ENCODE data around the gene ACCS. TPM values are rescaled to one million over a fixed set of nuclear protein-coding genes. Genes with fewer than 3 reads are reported as not detected.
A peak's percentile ranks its signal among the peaks of the same experiment; 100 is the strongest.

ACCS gene
- total and polyA plus RNA-seq, 2 of the 4 experiments (the other 2 are of a cell fraction): 1.8 to 7.3 TPM

DNA sequence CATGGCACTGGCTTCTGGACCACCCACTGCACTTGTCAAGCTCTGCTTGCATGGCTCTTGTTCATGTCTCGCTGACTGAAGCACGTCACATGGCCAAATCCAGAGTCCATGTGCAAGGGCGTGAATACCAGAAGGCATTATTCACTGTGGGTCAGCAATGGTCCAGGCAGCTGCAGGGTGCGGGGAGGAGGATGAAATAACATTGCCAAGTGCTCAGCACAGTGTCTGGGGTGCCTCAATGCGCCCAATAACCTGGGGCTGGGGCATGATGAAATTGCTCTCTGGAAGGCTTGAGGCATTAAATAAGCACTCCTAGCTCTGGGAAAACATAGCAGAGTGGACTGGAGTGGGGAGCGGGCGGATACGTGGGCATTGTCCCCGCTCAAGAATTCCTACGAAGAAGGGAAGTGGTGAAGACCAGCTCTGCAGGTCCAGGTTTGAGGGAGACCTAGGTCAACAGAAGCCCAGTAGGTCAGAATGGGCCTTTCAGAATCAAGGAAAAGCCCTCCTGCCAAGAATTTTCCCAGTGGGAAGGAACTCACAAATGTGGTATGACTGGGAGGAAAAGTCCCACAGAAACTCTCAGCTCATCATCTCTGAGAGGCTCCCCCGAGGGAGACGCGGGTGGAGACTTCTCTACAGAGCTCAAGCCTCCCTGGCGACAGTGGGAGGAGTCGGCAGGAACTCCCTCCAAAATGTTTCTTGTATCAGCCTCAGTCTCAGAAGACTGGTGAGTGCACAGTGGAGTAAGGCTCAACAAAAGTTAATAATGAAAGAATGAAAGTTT lies 33.6 kb upstream of the ACCS start:
- Histone ChIP-seq H3K4ac (ENCODE audit: low read depth, low read length) (no peak overlapping the region), H2BK15ac (ENCODE audit: low read depth, low read length) (no peak overlapping the region), H3K18ac (ENCODE audit: low read depth, low read length) (no peak overlapping the region), H4K8ac (ENCODE audit: low read depth in 2 of 2, low read length in 2 of 2) (no peak overlapping the region), H3K14ac (replicated peaks; ENCODE audit: low read depth, low read length) (no peak overlapping the region), H3K56ac (ENCODE audit: extremely low read depth, insufficient read depth, low read length) (no peak overlapping the region), H4K91ac (ENCODE audit: insufficient read depth, low read depth, low read length) (no peak overlapping the region), H3K9ac (ENCODE audit: low read depth, low read length) (no peak overlapping the region), H3K36me3 (ENCODE audit: control insufficient read depth, insufficient read depth, low read length) (no peaks in the 10 kb centered on the region), H2AK9ac (replicated peaks; ENCODE audit: low read depth, low read length, poor library complexity) (no peak overlapping the region), H4K5ac (ENCODE audit: low read depth, low read length) (no peak overlapping the region), H3K27ac (ENCODE audit: insufficient read depth, low read length) (no peak overlapping the region), H2AFZ (replicated peaks; ENCODE audit: low read length, poor library complexity) (peak overlapping the region; percentile 71), H3K27me3 (ENCODE audit: control insufficient read depth, insufficient read depth, low read length) (peaks cover 11% of the 10 kb centered on the region), H3K4me1 (ENCODE audit: control insufficient read depth, insufficient read depth, low read length) (peaks cover 5% of the 10 kb centered on the region; the same call in 1 of the 2 replicates), H2BK5ac (ENCODE audit: low read depth, low read length, poor library complexity, severe bottlenecking) (no peak overlapping the region), H3K9me1 (ENCODE audit: insufficient read depth, low read length) (peaks cover 2% of the 10 kb centered on the region; the same call in 1 of the 2 replicates), H3K23ac (ENCODE audit: low read depth, low read length) (no peak overlapping the region), H3K9me3 (ENCODE audit: control insufficient read depth, insufficient read depth, low read length) (no peaks in the 10 kb centered on the region), H3K4me2 (ENCODE audit: low read depth, low read length) (no peak overlapping the region), H3K79me1 (ENCODE audit: low read depth in 1 of 2, low read length in 2 of 2) (no peaks in the 10 kb centered on the region), H2BK20ac (ENCODE audit: low read depth, low read length) (no peak overlapping the region), H2BK120ac (ENCODE audit: low read depth, low read length) (no peak overlapping the region), H4K20me1 (ENCODE audit: insufficient read depth, low read length) (no peaks in the 10 kb centered on the region; the same call in 1 of the 2 replicates), H2AK5ac (ENCODE audit: low read depth, low read length) (no peak overlapping the region), H3K4me3 (ENCODE audit: insufficient read depth, low read depth, low read length) (no peak overlapping the region)
- TF ChIP-seq CTCF (conservative IDR thresholded peaks at IDR 0.05; ENCODE audit: low read depth, low read length) (no peak), MAZ (IDR thresholded peaks at IDR 0.05; ENCODE audit: borderline replicate concordance, low read depth, low read length) (no peak), MXI1 (IDR thresholded peaks at IDR 0.05; ENCODE audit: borderline replicate concordance, low read depth, low read length) (peak; percentile 30; the same call in 1 of the 2 replicates), RCOR1 (IDR thresholded peaks at IDR 0.05; ENCODE audit: insufficient replicate concordance, low read length) (no peak)
- TF ChIP-seq, protein P1, sequence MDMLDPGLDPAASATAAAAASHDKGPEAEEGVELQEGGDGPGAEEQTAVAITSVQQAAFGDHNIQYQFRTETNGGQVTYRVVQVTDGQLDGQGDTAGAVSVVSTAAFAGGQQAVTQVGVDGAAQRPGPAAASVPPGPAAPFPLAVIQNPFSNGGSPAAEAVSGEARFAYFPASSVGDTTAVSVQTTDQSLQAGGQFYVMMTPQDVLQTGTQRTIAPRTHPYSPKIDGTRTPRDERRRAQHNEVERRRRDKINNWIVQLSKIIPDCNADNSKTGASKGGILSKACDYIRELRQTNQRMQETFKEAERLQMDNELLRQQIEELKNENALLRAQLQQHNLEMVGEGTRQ (IDR thresholded peaks at IDR 0.05; ENCODE audit: low read depth, low read length): peak; percentile 53; the same call in 1 of the 2 replicates
- ChIA-PET CTCF (interaction anchor here (0.6 to 2.5 kb wide), 2 partner anchors 44 to 143 kb away, joined by 3 to 9 read pairs; no protein-coding TSS in a partner anchor), POLR2A (ENCODE audit: unreplicated experiment) (no interaction called here)
- 37% methylated on average over 3 of the region's 15 CpGs; no CpG with 5 or more reads in 1 of the 2 experiments for whole genome bisulfite sequencing, 2 experiments (ENCODE audit: extremely low coverage in 2 of 2, insufficient read length in 1 of 2)
- ATAC-seq (ENCODE audit: low read depth) (peak; percentile 33; the same call in 1 of the 2 replicates), DNase-seq (peak; percentile 72)
- intact Hi-C loops (cut with micrococcal nuclease): no loop called here
- in situ Hi-C loops (cut with MboI; ENCODE audit: low sequenced_read_pairs): no loop called here
- BruUV-seq (replicated peaks): no TSS peak
- dilution Hi-C loops (cut with HindIII; ENCODE audit: low sequenced_read_pairs, unreplicated experiment): loop anchor here (25.0 kb wide), 1 partner anchor 120 kb away; no protein-coding TSS in a partner anchor

All from IMR-90 (cell line).